T-helper 9 cell (primary cell): ENCODE data around the gene COL15A1.
A peak's percentile ranks its signal among the peaks of the same experiment; 100 is the strongest.

Experiments
- DNase-seq: peaks from one replicate; pipeline ENCODE4 v3.0.0-alpha.2; 2020

Gene COL15A1

DNA sequence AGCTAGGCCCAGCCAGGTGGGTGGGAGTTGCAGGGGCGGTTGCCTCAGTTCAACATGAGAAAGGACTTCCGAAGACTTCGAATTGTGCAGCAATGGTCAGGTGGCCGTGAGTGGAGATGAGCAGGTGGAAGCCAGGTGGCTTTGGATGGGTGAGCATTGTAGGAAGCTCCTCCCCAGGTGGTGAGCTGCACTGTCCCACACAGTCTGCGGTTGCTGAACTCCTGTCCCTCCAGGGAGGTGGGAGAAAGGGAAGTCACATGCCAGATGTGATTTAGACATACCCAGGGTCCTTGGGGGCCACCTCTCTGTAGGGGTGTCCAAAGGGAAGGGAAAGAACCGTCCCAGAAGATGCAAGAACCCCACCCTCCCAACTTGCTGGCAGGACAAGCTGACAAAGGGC, 30.4 kb downstream of the COL15A1 start:
- DNase-seq, result no peak

DNA sequence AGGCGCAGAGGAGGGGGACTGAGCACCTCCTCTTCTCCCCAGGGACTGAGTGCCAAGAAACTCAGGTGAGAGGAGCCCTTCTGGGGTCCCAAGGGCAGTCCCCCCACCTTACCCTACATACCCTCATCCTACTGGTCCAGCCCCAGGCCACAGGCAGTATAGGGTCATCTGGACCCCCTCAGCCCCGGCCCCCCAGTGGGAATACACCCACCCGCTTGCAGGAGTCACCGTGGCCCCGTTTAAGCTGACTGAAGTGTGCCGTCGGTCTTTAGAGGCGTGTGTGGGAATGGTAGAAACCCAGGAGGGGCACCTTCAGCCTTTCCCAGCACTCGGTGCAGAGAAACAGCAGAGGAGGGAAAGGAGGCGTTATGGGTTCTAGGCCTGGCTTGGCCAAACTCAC, 30.8 kb downstream of the COL15A1 start:
- no peak for DNase-seq

DNA sequence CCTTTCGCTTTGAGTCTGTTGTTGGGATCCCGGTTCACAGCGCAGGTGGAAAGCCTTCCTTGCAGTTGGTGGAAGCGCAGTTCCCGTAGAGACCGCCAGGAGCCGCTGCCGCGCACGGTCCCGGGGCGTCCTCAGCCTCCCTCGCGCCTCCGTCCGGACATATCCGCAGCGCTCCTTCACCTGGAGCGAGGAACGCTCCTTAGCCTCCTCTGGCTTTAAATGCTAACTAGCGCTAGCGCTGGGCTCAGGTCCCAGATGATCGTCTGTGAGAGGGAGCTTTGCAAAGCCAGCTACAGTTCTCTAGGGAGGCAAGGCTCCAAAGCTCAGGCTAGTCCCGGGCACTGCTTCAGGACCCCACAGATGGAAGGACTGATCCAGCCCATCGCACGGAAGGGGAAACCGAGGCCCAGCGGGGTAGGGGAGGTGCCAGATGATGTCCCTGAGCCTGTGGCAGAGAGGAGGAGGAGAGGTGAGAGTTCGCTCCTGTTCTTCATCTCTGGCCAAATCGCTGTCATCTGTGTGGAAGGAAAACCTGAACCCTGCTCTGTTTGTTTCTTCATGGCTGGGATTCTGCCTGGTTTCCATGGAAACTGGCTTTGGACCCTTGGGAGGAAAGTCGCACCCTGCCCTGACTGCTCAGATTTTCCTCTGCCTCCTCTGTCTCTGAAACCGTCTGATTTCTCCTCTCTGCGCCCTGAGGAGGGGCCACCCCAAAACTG, 31.4 kb downstream of the COL15A1 start:
- peak; percentile 76 for DNase-seq

DNA sequence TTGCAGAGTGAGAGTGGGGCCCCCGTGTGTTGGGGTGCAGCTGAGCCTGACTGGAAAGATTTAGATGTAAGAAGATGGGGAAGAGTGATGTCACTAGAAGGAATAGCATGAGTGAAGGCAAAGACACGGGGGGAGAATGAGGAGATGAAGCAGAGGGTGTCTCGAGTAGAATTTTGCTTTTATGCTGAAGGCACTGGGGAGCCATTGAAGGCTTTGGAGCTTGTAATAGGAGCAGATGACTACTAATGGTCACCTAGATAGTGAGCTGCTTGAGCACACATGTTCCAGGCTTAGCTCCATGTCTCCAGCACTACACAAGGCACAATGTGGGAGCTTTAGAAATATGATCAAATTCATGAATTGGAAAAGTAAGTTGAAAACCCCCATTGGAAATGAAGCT, 32.1 kb downstream of the COL15A1 start:
- no peak for DNase-seq

DNA sequence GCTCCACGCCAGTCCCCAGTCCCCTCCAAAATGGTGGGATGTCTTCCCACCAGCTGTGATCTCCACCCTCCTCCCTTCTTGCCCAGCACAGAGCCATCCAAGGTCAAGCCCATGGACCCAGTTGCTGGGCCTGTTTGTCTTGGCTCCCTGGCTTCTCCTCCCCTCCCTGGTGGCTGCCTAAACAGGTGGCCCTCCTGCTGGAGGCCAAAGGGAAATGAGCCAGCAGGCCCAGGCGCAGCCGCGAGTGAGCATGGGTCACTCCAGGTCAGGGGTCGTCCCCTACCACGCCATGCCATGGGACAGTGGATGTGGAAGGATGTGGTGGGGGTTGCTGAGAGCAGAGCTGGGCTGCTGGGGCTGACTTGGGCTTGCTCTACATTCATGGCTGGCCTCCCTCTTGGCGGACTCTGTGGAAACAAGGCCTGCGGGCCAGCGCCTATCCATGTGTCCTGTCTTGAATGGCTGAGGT, 33.6 kb downstream of the COL15A1 start:
- no peak for DNase-seq

DNA sequence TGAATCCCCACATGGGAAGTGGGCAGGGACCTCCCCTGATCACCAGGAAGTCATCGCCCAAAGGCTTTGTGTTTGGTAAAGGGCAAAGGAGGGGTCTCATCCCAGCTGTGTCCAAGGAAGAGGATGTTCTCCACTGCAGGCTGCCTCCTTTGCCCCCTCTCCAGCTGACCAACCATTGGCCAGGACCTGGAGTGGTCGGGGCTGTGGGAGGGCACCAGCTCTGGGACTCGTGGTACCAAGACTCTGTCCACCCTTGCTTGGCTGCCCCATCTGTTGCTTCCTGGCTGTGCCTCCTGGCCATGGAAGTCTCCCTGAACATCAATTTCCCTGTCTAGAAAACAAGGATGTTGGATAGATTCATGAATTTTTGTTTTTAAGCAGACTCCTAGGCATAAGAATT, 34.1 kb downstream of the COL15A1 start:
- no peak for DNase-seq

DNA sequence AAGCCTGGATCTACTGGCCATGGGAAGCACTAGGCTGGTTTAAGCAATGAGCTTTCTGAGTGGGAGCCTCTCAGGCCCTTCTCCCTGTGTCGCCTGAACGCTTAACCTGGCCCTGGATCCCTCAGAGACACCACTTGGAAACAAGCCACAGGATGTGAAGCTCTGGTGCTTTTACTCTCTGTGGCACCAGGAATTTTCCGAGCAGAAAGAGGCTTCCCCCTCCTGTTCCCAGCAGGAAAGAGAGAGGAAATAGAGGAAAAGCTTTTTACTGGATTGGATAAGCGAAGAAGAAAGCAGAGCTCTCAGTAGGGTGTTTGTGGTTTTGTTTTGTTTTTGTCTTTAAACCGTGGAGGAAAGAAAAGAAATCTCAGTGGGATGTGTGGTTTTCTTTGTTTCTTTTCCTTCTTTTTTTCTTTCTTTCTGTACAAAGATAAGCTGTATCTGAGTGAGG, 34.5 kb downstream of the COL15A1 start:
- no peak for DNase-seq

DNA sequence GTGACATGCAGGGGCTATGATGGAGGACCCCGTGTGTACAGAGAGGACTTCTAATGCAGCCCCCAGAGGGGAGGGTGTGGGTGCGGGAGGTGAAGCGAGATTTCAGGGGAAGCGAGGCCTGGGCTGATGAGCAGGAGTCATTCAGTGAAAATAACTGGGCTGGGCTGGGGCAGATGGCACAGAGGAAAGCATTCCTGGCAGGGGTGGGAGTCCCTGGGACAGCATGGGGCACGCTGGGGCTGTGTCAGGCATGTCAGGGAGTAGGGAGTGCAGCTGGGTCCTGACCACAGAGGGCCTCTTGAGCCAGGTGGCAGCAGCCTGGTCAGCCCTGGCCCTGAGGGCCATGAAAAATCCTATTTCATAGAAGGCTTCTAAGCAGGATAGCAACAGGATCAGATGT, 36.6 kb downstream of the COL15A1 start:
- DNase-seq, result no peak

DNA sequence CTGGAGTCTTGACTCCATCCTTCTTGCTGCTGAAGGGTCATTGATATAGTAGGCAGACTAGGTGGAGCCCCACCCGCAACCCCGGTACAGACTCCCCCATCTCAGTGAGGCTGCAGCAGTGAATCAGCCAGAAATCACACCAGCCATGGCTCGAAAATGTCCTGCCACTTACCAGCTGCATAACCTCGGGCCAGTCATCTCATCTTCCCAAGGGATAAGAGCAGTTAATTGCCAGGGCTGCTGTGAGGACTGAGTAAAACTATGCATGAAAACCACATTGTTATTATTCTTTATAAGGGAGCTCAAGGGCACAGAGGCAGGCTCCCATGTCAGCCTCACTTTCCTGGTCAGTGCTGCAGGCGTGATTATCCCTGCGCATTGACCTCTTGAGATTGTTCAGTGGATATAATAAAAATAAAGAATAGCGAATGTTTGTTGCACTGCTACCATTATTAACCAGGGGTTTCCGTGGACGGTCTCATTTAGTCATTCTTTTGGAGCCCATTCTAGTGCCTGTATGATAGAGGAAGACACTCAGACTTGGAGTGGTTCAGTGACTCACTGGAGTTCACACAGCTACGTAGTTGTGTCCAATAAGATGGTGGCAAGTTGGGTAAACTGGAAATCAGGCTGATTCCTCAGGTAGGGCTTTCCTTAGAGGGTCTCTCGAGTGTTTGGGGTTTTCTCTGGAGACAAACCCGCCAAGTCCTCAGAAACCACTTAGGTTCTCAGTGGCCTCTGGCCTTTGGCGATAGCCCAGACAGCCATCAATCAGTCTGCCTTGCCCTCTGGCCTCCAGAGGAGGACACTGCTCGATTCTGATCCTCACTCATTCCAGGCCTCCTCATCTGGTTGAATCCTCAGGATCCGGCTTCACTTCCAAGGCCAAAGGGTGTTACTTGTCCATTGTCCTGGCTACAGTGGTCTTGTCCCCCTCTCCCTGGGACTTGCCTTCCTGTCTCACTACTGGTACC, 39.9 kb downstream of the COL15A1 start:
- DNase-seq, result no peak

DNA sequence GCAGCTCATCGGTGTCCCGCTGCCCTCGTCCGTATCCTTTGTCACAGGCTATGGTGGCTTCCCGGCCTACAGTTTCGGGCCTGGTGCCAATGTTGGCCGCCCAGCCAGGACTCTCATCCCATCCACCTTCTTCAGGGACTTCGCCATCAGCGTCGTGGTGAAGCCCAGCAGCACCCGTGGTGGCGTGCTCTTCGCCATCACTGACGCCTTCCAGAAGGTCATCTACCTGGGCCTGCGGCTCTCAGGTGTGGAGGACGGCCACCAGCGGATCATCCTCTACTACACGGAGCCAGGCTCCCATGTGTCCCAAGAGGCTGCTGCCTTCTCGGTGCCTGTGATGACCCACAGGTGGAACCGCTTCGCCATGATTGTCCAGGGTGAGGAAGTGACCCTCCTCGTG, 41.9 kb downstream of the COL15A1 start:
- no peak for DNase-seq

DNA sequence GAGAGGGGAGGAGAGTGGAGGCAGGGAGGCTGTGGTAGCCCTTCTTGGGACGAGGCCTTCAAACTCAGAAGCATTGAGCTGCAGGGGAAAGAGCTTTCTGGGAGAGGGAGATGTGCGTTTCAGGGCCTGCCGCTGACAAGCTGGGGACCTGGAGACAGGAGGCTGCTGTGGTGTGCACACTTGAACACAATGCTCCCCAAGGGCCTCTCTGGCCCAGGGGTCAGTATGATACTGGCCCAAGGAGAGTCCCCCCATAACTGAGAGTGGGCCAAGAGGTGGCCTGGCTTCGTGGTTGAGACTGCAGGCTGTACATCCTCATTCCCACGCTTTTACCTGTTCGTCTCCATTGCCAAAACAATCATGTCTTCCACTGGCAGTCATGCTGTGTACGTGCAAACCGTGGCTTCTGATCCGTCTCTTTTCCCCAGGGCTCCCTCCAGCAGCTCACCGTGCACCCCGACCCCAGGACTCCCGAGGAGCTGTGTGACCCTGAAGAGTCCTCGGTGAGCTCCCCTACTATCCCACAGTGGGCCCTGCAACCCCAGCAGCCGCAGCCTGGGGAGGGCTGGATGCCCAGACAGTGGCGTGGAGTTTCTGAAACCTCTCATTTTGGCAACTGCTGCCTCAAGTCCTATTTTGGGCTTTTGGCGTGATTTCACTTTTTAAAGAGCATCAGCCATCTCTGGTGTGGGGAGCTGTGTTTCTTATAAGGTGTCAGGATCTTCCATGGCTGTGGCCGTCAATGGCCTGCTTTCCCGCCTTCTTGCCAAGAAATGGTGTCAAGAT, 43.4 kb downstream of the COL15A1 start:
- no peak for DNase-seq

DNA sequence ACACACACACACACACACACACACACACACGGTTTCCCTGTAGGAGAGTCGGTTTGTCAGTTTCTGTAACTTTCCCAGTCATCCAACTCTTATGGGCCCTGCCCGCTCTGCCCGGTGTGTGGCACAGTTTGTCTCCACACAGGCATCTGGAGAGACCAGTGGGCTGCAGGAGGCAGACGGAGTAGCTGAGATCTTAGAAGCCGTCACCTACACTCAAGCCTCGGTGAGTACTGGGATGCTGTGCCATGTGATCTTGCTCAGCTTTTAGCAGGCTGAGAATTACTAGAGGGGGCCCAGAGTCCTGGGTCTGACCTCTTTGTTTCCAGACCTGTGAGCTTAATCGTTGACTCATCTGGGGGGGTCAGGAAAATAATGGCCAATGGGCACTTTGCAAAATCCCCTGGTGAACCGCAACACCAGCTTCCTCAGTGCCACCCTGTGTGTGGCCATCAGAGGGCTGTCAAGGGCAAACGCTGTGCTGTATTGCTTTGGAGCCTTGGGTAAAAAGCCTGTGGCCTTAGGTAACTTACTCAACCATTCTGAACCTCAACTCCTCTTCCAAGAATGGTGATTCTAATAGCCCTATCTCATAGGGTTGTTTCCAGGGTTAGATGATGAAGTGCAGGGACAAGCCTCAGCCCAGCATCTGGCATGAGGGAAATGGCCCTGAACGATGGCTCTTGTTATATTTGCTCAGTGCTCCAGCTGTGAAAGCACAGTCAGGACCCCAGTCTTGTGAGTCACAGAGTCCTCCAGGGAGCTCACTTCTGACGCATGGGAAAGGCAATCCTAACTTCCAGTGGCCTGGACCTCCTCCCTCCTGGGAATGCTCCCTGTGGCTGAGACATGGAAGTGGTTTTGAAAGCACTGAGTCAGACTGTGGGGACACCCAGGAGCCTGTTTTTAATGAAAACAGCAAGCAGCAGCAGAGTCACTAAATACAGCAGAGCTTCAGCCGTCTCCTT, 45.6 kb downstream of the COL15A1 start:
- DNase-seq, result no peak

DNA sequence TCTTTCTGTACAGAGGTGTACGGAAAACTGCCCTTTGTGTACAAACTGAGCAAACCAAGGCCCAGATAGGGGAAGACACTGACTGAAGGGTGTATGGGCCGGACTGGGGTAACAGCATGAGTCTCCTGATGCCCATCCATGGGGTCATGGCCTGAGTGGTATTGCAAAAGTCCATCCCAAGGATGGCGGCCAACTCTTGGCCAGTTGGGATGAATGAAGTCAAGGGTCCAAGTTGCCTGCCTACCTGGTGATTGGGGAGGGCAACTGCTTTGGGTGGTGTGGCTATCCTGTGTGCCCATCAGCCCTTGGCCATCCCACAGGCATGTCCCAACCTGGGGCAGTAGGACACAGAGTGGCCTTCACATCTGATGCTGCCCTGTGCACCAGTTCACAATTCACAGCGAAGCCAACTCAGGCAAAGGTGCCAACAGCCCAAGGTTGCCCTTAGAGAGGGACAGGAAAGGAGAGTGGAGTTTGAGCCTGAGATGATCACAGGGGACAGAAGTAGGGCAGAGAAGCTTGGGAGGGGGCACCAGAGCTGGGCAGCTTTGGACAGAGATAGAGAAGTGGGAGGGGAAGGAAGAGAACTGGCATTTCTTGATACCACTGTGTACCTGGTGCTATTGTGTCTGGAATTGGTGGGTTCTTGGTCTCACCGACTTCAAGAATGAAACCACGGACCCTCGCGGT, 46.6 kb downstream of the COL15A1 start:
- no peak for DNase-seq

DNA sequence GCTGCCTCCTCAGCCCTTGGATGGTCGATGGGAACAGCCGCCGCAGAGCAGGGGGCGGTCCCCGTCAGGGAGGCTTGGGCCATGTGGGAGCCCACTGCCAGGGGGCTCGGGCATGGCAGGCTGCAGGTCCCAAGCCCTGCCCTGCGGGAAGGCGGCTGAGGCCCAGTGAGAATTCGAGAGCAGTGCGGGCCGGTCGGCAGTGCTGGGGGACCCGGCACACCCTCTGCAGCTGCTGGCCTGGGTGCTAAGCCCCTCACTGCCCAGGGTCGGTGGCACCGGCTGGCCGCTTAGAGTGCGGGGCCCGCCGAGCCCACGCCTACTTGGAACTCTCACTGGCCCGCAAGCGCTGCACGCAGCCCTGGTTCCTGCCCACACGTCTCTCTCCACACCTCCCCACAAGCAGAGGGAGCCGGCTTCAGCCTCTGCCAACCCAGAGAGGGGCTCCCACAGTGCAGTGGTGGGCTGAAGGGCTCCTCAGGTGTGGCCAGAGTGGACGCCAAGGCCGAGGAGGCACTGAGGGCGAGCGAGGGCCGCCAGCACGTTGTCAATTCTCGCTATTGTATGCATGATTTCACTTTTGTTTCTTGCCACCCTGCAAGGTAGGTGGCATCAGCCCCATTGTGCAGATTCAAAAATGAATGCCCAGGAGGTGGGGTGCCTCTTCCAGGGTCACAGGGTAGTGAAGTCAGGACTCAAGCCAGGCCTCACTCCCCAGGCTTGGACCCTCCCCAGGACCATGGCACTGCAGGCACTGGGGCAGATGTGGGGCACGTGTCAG, 48.6 kb downstream of the COL15A1 start:
- no peak for DNase-seq

DNA sequence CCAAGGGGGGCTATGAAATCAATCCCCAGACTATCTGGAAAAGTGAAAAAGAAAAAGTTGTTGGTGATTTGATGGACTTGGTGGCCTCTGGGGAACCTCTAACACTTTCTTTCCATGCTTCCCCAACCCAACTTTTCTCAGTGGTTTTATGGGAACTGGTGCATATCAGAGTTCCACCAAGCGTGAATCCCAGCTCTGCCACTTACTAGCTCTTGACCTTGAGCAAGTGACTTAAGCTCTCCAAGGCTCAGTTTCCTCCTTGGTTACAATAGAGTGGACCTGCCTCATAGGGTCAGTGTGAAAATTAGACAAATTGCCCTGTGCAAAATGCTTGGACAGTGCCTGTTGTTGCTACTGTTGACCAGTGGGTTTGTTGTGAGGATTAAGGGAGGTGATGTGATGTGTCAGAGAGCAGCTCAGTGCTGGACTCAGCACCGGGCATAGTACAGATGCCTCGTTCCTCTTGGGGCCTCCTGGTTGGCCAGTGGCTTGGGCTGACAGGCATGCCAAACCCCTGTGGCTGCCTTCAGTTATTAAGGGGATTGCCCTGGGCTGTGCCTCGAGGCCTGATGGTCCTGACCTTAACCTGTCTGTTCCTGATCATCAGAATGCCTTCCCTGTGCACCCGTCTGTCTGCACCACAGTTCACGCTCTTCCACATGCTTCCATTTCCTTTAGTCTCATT, 49.3 kb downstream of the COL15A1 start:
- no peak for DNase-seq

DNA sequence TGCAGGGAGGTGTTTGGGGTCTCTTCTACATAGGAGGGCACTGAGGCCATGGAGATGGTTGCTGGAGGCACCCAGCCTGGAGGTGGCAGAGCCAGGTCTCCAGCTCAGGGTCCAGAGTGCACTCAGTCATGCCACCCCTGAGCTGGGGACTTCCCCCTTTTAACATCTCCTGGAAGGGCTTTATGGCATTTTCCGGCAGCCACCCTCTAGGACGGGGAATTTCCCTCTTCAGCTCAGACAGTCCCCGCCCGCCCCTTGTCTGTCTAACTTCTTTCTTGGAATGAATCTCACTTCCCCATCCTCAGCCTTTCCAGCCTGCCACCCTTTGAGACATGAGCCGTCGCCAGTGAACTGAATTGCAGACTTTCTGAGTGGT, 49.9 kb downstream of the COL15A1 start:
- no peak for DNase-seq

DNA sequence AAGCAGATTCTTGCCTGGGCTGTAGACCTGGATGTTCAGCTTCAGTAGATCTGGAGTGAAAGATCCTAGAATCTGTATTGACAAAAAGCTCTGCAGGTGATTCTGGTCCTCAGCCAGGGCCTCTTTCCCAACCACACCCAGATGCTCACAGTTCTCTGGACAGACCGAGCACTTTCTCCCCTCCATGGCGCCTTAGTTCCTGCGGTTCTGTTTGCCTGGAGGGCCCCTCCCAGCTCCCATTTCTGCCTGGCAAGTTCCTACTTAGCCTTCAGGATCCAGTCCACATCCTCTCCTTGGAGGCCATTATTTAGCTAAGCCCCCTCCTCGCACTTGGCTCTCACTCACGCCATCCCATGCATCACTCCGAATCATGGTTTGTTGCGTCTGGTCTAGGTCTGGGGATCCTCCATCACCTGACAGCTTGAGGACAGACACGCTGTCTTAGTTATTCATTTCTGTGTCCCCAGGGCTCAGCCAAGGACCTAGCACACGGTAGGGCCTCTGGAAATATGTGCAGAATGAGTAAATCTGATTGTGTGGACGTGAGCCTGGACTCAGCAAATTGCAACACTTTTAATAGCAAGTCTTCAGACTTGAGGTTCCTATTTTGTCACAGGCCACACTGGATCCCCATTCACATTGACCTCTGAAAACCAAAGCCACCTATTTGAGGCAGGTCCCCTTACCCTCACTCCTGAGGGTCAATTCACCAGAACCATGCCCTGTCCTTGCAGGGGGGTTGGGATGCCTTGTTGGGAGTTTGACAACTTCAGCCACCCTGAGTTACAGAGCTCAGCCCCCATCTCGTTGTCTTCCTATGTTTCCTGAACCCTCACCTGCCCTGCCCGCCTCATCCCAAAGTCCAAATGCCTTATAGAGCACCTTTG, 50.7 kb downstream of the COL15A1 start:
- DNase-seq, result no peak

DNA sequence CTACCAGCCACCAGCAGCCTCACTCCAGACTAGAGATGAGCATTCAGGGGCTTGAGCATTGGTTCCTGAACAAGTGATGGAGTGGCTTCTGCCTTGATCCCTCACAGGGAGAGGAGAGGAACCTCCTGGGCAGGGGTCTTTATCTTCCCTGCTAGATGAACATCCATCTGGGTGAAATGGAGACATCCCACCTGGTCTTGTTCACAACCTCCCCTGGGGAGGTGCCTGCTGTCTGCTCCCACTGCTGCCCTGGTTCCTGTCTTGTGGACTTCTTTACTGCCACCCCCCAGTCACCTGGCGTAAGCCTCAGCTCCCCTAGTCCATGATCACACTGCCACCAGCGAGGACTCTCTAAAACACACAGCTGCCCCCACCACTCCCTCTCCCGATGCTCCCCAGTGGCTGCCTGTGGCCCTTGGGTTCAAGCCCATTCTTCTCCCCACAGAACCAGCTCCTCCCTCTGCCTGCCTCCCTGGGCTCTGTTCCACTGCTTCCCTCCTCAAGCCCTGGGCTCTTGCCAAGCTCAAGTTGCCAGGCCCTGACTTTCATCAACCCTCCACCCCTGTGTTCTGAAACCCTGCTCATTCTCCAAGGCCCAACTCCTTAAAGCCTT, 51.5 kb downstream of the COL15A1 start:
- no peak for DNase-seq
